SHP77 treated with DMSO at 0.1 percent for 48 hours (cell line): ENCODE results near the gene S100P.

ENCODE experiments used
- DNase-seq: peaks from one replicate; lab custom pipeline; 2025; lab: John Stamatoyannopoulos, UW

Gene S100P

GRCh38 chr4:6673191-6673659 is 20.5 kb upstream of the S100P start:
- DNase-seq = peak; percentile 20

GRCh38 chr4:6673660-6674499 is 19.8 kb upstream of the S100P start:
- DNase-seq = peak; percentile 47

- DNase-seq = no peak
Measured at GRCh38 chr4:6674500-6675149, 19.1 kb upstream of the S100P start.

GRCh38 chr4:6676722-6677558 is 16.7 kb upstream of the S100P start:
- no peak for DNase-seq

- DNase-seq = no peak
Measured at GRCh38 chr4:6680372-6681034, 13.2 kb upstream of the S100P start.

GRCh38 chr4:6681191-6681590 is 12.5 kb upstream of the S100P start:
- no peak for DNase-seq

- no peak for DNase-seq
Measured at GRCh38 chr4:6682862-6683590, 10.7 kb upstream of the S100P start.

GRCh38 chr4:6684656-6685055 is 9.0 kb upstream of the S100P start:
- no peak for DNase-seq

GRCh38 chr4:6686104-6686787 is 7.4 kb upstream of the S100P start:
- no peak for DNase-seq

- no peak for DNase-seq
Measured at GRCh38 chr4:6687947-6688878, 5.5 kb upstream of the S100P start.

GRCh38 chr4:6688879-6689505 is 4.7 kb upstream of the S100P start:
- no peak for DNase-seq

- DNase-seq = no peak
Measured at GRCh38 chr4:6689506-6689960, 4.1 kb upstream of the S100P start.

- no peak for DNase-seq
Measured at GRCh38 chr4:6692379-6692778, 1.3 kb upstream of the S100P start.

- no peak for DNase-seq
Measured at GRCh38 chr4:6692806-6693205, 872 bp upstream of the S100P start.

GRCh38 chr4:6694177-6694901 is 661 bp downstream of the S100P start:
- DNase-seq = no peak

- DNase-seq = no peak
Measured at GRCh38 chr4:6695660-6696610, 2.3 kb downstream of the S100P start.

GRCh38 chr4:6696611-6697010 is 2.9 kb downstream of the S100P start:
- no peak for DNase-seq
